ENCODE results near the gene TOP3A. TPM values are rescaled to one million over a fixed set of nuclear protein-coding genes. Genes with fewer than 3 reads are reported as not detected.

Gene TOP3A
- total RNA-seq, 4 donors from 2014 or later: 21.2 to 33.5 (median 21.8) TPM

GRCh38 chr17:18270046-18270931 lies 44.5 kb downstream of the TOP3A start:
- intact Hi-C loops (cut with DNase I): no loop called here
- TF ChIP-seq CTCF (IDR thresholded peaks at IDR 0.05) (no peak), EP300 (IDR thresholded peaks at IDR 0.05) (no peak), POLR2A (IDR thresholded peaks at IDR 0.05; ENCODE audit: low read depth) (no peak), POLR2AphosphoS5 (IDR thresholded peaks at IDR 0.05) (peak in 1 of 2 donors; percentile 8)
- H3K27ac ChIP-seq (replicated peaks in 1 of 4): no peak overlapping the region
- peaks cover 12 to 45% (median 31%) of the 10 kb centered on the region in 4 donors for H3K36me3 ChIP-seq
- WGBS: 83% methylated on average over 13 of the region's 14 CpGs
- H3K4me3 ChIP-seq: no peak overlapping the region
- H3K9me3 ChIP-seq: no peaks in the 10 kb centered on the region
- H3K4me1 ChIP-seq: no peaks in the 10 kb centered on the region
- no peaks in the 10 kb centered on the region for H3K27me3 ChIP-seq
- DNase-seq (ENCODE audit: extremely low spot score): no peak

GRCh38 chr17:18267927-18268711 lies 46.7 kb downstream of the TOP3A start:
- H3K36me3 ChIP-seq: peaks cover 20 to 49% (median 34%) of the 10 kb centered on the region in 4 donors
- peaks cover 0 to 3% (median under 1%) of the 10 kb centered on the region in 4 donors for H3K4me1 ChIP-seq
- 52% methylated on average over 14 of the region's 14 CpGs for WGBS
- no peak overlapping the region for H3K27ac ChIP-seq (replicated peaks in 1 of 4)
- no peak for DNase-seq (ENCODE audit: extremely low spot score)
- H3K9me3 ChIP-seq: no peaks in the 10 kb centered on the region
- no peak for TF ChIP-seq POLR2A (IDR thresholded peaks at IDR 0.05; ENCODE audit: low read depth)
- TF ChIP-seq CTCF (IDR thresholded peaks at IDR 0.05): no peak
- no peak for TF ChIP-seq EP300 (IDR thresholded peaks at IDR 0.05)
- TF ChIP-seq POLR2AphosphoS5 (IDR thresholded peaks at IDR 0.05): no peak
- H3K27me3 ChIP-seq: no peaks in the 10 kb centered on the region
- no peak overlapping the region for H3K4me3 ChIP-seq
- intact Hi-C loops (cut with DNase I): no loop called here

- H3K27me3 ChIP-seq: no peaks in the 10 kb centered on the region
- no peak for DNase-seq (ENCODE audit: extremely low spot score)
- peaks cover 20 to 51% (median 36%) of the 10 kb centered on the region in 4 donors for H3K36me3 ChIP-seq
- H3K4me1 ChIP-seq: peaks cover 4 to 11% (median 8%) of the 10 kb centered on the region in 4 donors
- no peak overlapping the region for H3K27ac ChIP-seq (replicated peaks in 1 of 4)
- no peak overlapping the region for H3K4me3 ChIP-seq
- TF ChIP-seq POLR2AphosphoS5 (IDR thresholded peaks at IDR 0.05): no peak
- TF ChIP-seq EP300 (IDR thresholded peaks at IDR 0.05): no peak
- TF ChIP-seq CTCF (IDR thresholded peaks at IDR 0.05): no peak
- TF ChIP-seq POLR2A (IDR thresholded peaks at IDR 0.05; ENCODE audit: low read depth): no peak
- WGBS: 68% methylated on average over 10 of the region's 10 CpGs
- intact Hi-C loops (cut with DNase I): no loop called here
- H3K9me3 ChIP-seq: no peaks in the 10 kb centered on the region
Observed at GRCh38 chr17:18267366-18267765, 47.4 kb downstream of the TOP3A start.

GRCh38 chr17:18263885-18264682 lies 50.7 kb downstream of the TOP3A start:
- intact Hi-C loops (cut with DNase I): no loop called here
- DNase-seq (ENCODE audit: extremely low spot score): no peak
- H3K4me3 ChIP-seq: no peak overlapping the region
- H3K4me1 ChIP-seq: peaks cover 30 to 35% (median 34%) of the 10 kb centered on the region in 4 donors
- no peak for TF ChIP-seq CTCF (IDR thresholded peaks at IDR 0.05)
- no peak for TF ChIP-seq POLR2A (IDR thresholded peaks at IDR 0.05; ENCODE audit: low read depth)
- TF ChIP-seq POLR2AphosphoS5 (IDR thresholded peaks at IDR 0.05): no peak
- no peak for TF ChIP-seq EP300 (IDR thresholded peaks at IDR 0.05)
- no peaks in the 10 kb centered on the region for H3K27me3 ChIP-seq
- WGBS: 86% methylated on average over 14 of the region's 50 CpGs
- H3K9me3 ChIP-seq: no peaks in the 10 kb centered on the region
- H3K27ac ChIP-seq (replicated peaks in 1 of 4): no peak overlapping the region
- H3K36me3 ChIP-seq: peaks cover 20 to 41% (median 36%) of the 10 kb centered on the region in 4 donors
